ENCODE results near the gene LRRC1.

- TF ChIP-seq POLR2A (IDR thresholded peaks at IDR 0.05; ENCODE audit: low read depth): no peak
- TF ChIP-seq POLR2AphosphoS5 (IDR thresholded peaks at IDR 0.05): no peak
Measured at GRCh38 chr6:53860511-53860910, 65.7 kb downstream of the LRRC1 start.

All from esophagus muscularis mucosa (tissue), 2 donors.